GM21423 (cell line): Measurements from ENCODE around the gene FOXG1.

Source experiments
- ATAC-seq: cut with Tn5 transposase; IDR thresholded peaks from one replicate; pipeline ENCODE4 v1.9.1; 2021; ENCODE audit warnings: mild to moderate bottlenecking, moderate library complexity; ENCODE audit not compliant: unreplicated experiment

Gene FOXG1

GRCh38 chr14:28774764-28775735 lies 8.5 kb downstream of the FOXG1 start:
- ATAC-seq, result no peak

- ATAC-seq, result no peak
These were observed 10.1 kb downstream of the FOXG1 start for GRCh38 chr14:28776482-28777266.

- no peak for ATAC-seq
These were observed 11.0 kb downstream of the FOXG1 start for GRCh38 chr14:28777471-28778137.

GRCh38 chr14:28778138-28779117 lies 11.8 kb downstream of the FOXG1 start:
- ATAC-seq, result no peak

GRCh38 chr14:28779456-28779855 lies 12.9 kb downstream of the FOXG1 start:
- no peak for ATAC-seq

- ATAC-seq, result no peak
These were observed 14.5 kb downstream of the FOXG1 start for GRCh38 chr14:28780843-28781820.

GRCh38 chr14:28782301-28782700 lies 15.7 kb downstream of the FOXG1 start:
- no peak for ATAC-seq

GRCh38 chr14:28783664-28784063 lies 17.1 kb downstream of the FOXG1 start:
- no peak for ATAC-seq

GRCh38 chr14:28784096-28785048 lies 17.8 kb downstream of the FOXG1 start:
- no peak for ATAC-seq

- no peak for ATAC-seq
These were observed 18.7 kb downstream of the FOXG1 start for GRCh38 chr14:28785096-28785952.

- no peak for ATAC-seq
These were observed 40.9 kb downstream of the FOXG1 start for GRCh38 chr14:28807518-28807917.

GRCh38 chr14:28813810-28814209 lies 47.2 kb downstream of the FOXG1 start:
- ATAC-seq, result no peak
